ENCODE data around the gene ZNF195.

DNA sequence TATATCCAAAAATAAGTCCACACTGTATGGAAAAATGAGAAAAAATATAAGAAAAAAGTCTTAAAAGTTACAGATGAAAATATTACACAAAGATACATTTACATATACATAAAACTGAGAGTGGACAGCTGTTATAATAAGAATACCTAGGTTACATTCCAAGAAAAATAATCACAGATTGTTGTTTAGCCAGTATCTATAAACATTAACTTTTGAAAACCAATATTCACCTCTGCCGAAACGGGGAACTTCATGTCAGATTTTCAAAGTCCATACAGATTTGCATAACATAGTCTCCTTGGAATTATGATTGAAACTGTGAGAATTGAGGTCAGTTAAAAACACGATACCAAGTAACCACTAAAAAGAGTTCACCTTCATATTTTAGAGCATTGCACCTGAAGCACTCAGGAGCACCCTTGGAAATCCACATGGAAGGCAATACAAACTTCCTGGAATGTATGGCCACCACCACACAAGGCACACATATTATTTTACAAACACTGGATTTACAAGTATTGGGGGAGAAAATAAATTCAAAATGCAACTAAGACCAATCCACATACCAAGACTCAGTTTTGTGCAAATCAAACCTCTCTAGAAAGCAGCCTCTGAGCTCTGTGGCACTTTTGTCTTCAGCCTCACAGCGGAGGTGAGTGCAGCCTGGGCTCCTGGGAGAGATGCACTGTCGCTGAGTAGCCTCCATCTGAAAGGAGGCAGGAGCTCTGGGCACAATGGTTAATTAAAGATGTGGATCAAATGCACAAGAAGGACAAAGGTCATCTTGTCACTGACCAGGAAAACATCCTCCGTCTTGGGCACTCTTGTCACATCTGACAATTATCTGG lies 34.4 kb downstream of the ZNF195 start:
- TF ChIP-seq CTCF (IDR thresholded peaks at IDR 0.05) = no peak
- TF ChIP-seq EZH2 (IDR thresholded peaks at IDR 0.05) = no peak

All from neural progenitor cell (in vitro differentiated cells).